C4-2B (cell line): Measurements from ENCODE around the gene SPANXA2.
"Not testable (repeated sequence)": the region's sequence is repeated elsewhere in the genome, so short reads cannot be mapped to it uniquely, and the experiment has no call there.

Source experiments
- H3K27ac ChIP-seq: fragments of 450-650 bp; 2 replicates; pipeline ENCODE4 v1.5.1; 2017
- CTCF ChIP-seq: fragments of 450-650 bp; conservative IDR thresholded peaks from 2 replicates; pipeline ENCODE4 v1.5.1; 2017; ENCODE audit warnings: mild to moderate bottlenecking
- ZFX ChIP-seq: fragments of 450-650 bp; IDR thresholded peaks from 2 replicates; pipeline ENCODE4 v1.6.1; 2017

Gene SPANXA2

GRCh38 chrX:141589408-141589807, at the start of gene SPANXA2:
Gene SPANXA2, plus strand, starts transcription at chrX:141589708. Its CDS starts 60 bp downstream, at chrX:141589768.
- not testable (repeated sequence) for H3K27ac ChIP-seq

- not testable (repeated sequence) for H3K27ac ChIP-seq
These were observed 47.0 kb upstream of the SPANXA2 start for GRCh38 chrX:141542551-141542950.

- H3K27ac ChIP-seq = not testable (repeated sequence)
These were observed 4.9 kb upstream of the SPANXA2 start, which contains the start of gene SPANXA1 for GRCh38 chrX:141584638-141585037. Gene SPANXA1, minus strand, starts transcription at chrX:141584738. Its CDS starts 60 bp downstream, at chrX:141584678.

- no peak overlapping the region for H3K27ac ChIP-seq
- no peak for TF ChIP-seq CTCF
- TF ChIP-seq ZFX = no peak
These were observed 19.6 kb downstream of the SPANXA2 start for GRCh38 chrX:141609111-141609510.

GRCh38 chrX:141619336-141619735, 29.8 kb downstream of the SPANXA2 start:
- TF ChIP-seq ZFX (no peak), CTCF (no peak)
- H3K27ac ChIP-seq = no peak overlapping the region

GRCh38 chrX:141632124-141632523, 42.6 kb downstream of the SPANXA2 start:
- no peak overlapping the region for H3K27ac ChIP-seq
- TF ChIP-seq CTCF (no peak), ZFX (no peak)

- no peak overlapping the region for H3K27ac ChIP-seq
- TF ChIP-seq ZFX = no peak
These were observed 49.0 kb downstream of the SPANXA2 start for GRCh38 chrX:141638550-141638949.
